Neural crest cell (in vitro differentiated cells): ENCODE measurements around the gene WIZ. TPM values are rescaled to one million over a fixed set of nuclear protein-coding genes. Genes with fewer than 3 reads are reported as not detected.
A peak's percentile ranks its signal among the peaks of the same experiment; 100 is the strongest.

Experiments
- DNase-seq: peaks from one replicate; pipeline ENCODE4 v3.0.0; 2021; ENCODE audit warnings: low read depth, mixed read lengths, low spot score
- H3K27ac Mint-ChIP-seq: one replicate; pipeline ENCODE4 v1.8.0; 2021; ENCODE audit warnings: mild to moderate bottlenecking, mixed read lengths; ENCODE audit not compliant: unreplicated experiment
- H3K27me3 Mint-ChIP-seq: 2 replicates; pipeline ENCODE4 v1.8.0; 2021; ENCODE audit warnings: low read depth, mild to moderate bottlenecking, mixed read lengths
- H3K36me3 Mint-ChIP-seq: 2 replicates; pipeline ENCODE4 v1.8.0; 2021; ENCODE audit warnings: low read depth, mild to moderate bottlenecking, mixed read lengths
- H3K4me1 Mint-ChIP-seq: 2 replicates; pipeline ENCODE4 v1.8.0; 2021; ENCODE audit warnings: mixed read lengths
- H3K4me3 Mint-ChIP-seq: one replicate; pipeline ENCODE4 v1.8.0; 2021; ENCODE audit warnings: mild to moderate bottlenecking, mixed read lengths
- H3K9me3 Mint-ChIP-seq: 2 replicates; pipeline ENCODE4 v1.8.0; 2021; ENCODE audit warnings: mixed read lengths
- total RNA-seq: library from RNA; stranded (reverse); gene quantifications from 2 replicates; pipeline ENCODE4 v1.2.1, GENCODE V29; 2021
- TF ChIP-seq, protein P1 (sequence below): fragments of 200-600 bp; sonication (generic); conservative IDR thresholded peaks from 2 replicates; pipeline ENCODE4 v1.5.0; 2021; ENCODE audit warnings: antibody characterized with exemption, mild to moderate bottlenecking

WIZ gene
- total RNA-seq, 1 donor from 2014 or later = 77.1 TPM

DNA sequence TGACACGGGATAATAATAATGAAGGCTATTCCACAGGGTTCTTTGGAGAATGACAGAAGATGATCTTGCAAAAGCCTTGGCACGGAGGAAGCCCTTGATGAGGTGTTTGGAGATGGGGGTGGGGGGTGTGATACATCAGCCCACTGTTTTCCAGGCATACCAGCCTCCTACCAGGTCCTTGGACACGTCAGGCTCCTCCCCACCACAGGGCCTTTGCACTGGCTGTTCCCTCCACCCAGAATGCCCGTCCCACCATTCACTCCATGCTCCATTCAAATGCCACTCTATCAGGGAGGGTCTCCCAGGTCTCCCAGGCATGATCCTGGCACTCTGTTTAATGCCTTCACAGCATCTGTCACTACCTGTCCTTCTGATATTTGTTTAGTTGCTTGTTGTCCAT, 2.7 kb downstream of the WIZ start:
- H3K27ac Mint-ChIP-seq = no peak overlapping the region
- H3K36me3 Mint-ChIP-seq = peaks cover 3% of the 10 kb centered on the region
- TF ChIP-seq, protein P1, sequence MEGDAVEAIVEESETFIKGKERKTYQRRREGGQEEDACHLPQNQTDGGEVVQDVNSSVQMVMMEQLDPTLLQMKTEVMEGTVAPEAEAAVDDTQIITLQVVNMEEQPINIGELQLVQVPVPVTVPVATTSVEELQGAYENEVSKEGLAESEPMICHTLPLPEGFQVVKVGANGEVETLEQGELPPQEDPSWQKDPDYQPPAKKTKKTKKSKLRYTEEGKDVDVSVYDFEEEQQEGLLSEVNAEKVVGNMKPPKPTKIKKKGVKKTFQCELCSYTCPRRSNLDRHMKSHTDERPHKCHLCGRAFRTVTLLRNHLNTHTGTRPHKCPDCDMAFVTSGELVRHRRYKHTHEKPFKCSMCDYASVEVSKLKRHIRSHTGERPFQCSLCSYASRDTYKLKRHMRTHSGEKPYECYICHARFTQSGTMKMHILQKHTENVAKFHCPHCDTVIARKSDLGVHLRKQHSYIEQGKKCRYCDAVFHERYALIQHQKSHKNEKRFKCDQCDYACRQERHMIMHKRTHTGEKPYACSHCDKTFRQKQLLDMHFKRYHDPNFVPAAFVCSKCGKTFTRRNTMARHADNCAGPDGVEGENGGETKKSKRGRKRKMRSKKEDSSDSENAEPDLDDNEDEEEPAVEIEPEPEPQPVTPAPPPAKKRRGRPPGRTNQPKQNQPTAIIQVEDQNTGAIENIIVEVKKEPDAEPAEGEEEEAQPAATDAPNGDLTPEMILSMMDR = no peak
- no peak for DNase-seq
- peaks cover 13% of the 10 kb centered on the region for H3K4me1 Mint-ChIP-seq
- peaks cover 3% of the 10 kb centered on the region for H3K9me3 Mint-ChIP-seq
- H3K27me3 Mint-ChIP-seq = peaks cover 13% of the 10 kb centered on the region
- peak overlapping the region; percentile 65 for H3K4me3 Mint-ChIP-seq

- TF ChIP-seq, protein P1 = no peak
- Mint-ChIP-seq H3K27ac (no peak overlapping the region), H3K4me1 (peaks cover 13% of the 10 kb centered on the region), H3K4me3 (peak overlapping the region; percentile 23), H3K27me3 (peaks cover 4% of the 10 kb centered on the region), H3K36me3 (peaks cover 3% of the 10 kb centered on the region), H3K9me3 (peaks cover 3% of the 10 kb centered on the region)
- DNase-seq = no peak
Measured at GRCh38 chr19:15445807-15446376, 3.9 kb downstream of the WIZ start.

- Mint-ChIP-seq H3K4me3 (no peak overlapping the region), H3K27ac (no peak overlapping the region), H3K36me3 (peaks cover 3% of the 10 kb centered on the region), H3K4me1 (peaks cover 8% of the 10 kb centered on the region), H3K27me3 (no peaks in the 10 kb centered on the region), H3K9me3 (peaks cover under 1% of the 10 kb centered on the region)
- no peak for DNase-seq
- TF ChIP-seq, protein P1 = no peak
Measured at GRCh38 chr19:15445227-15445605, 4.5 kb downstream of the WIZ start.

- DNase-seq = no peak
- Mint-ChIP-seq H3K4me1 (peaks cover 7% of the 10 kb centered on the region), H3K9me3 (no peaks in the 10 kb centered on the region), H3K27ac (no peak overlapping the region), H3K27me3 (no peaks in the 10 kb centered on the region), H3K4me3 (no peak overlapping the region), H3K36me3 (peaks cover 3% of the 10 kb centered on the region)
- TF ChIP-seq, protein P1 = no peak
Measured at GRCh38 chr19:15444505-15445226, 5.1 kb downstream of the WIZ start.

DNA sequence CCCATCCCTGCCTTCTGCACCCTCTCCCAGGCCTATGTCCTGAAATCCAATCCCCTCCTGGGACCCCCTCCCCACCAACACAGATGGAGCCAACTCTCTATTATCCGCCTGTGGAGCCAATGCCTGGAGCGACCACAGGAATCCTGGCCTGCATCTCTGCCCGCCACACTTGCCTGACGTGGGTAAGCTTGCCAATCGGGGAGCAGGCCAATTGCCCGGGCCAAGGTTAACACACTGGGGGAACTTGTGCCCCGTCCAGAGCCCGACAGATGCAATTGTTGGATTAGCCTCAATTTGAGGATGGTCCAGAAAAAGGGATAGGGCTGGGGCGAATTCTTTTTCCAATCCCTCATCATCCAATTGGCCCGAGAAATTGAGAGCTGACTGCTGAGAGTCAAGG, 5.9 kb downstream of the WIZ start:
- no peaks in the 10 kb centered on the region for H3K9me3 Mint-ChIP-seq
- TF ChIP-seq, protein P1 = no peak
- H3K4me1 Mint-ChIP-seq = peaks cover 10% of the 10 kb centered on the region
- H3K27ac Mint-ChIP-seq = no peak overlapping the region
- no peaks in the 10 kb centered on the region for H3K27me3 Mint-ChIP-seq
- H3K4me3 Mint-ChIP-seq = no peak overlapping the region
- DNase-seq = no peak
- peaks cover 3% of the 10 kb centered on the region for H3K36me3 Mint-ChIP-seq
